Ishikawa (cell line): Measurements from ENCODE around the gene GET4.

Experiments
- CEBPB ChIP-seq: IDR thresholded peaks from 2 replicates; pipeline ENCODE4 v1.6.1; 2012
- CREB1 ChIP-seq: IDR thresholded peaks from 2 replicates; pipeline ENCODE4 v1.6.1; 2012; ENCODE audit warnings: low read depth
- EGR1 ChIP-seq: IDR thresholded peaks from 2 replicates; pipeline ENCODE4 v1.6.1; 2012
- EP300 ChIP-seq: IDR thresholded peaks from 2 replicates; pipeline ENCODE4 v1.6.1; 2012; ENCODE audit warnings: borderline replicate concordance
- FOXM1 ChIP-seq: IDR thresholded peaks from 2 replicates; pipeline ENCODE4 v1.6.1; 2012; ENCODE audit warnings: low read depth, borderline replicate concordance
- RAD21 ChIP-seq: IDR thresholded peaks from 2 replicates; pipeline ENCODE4 v1.6.1; 2012; ENCODE audit warnings: low read depth
- TAF1 ChIP-seq: IDR thresholded peaks from 2 replicates; pipeline ENCODE4 v1.6.1; 2012; ENCODE audit warnings: low read depth, mild to moderate bottlenecking
- TCF12 ChIP-seq: IDR thresholded peaks from 2 replicates; pipeline ENCODE4 v1.6.1; 2012; ENCODE audit warnings: low read depth
- TEAD4 ChIP-seq: IDR thresholded peaks from 2 replicates; pipeline ENCODE4 v1.6.1; 2012
- YY1 ChIP-seq: IDR thresholded peaks from 2 replicates; pipeline ENCODE4 v1.6.1; 2012; ENCODE audit warnings: low read depth
- ZBTB7A ChIP-seq: IDR thresholded peaks from 2 replicates; pipeline ENCODE4 v1.6.1; 2012; ENCODE audit warnings: low read depth
- TF ChIP-seq, protein P1 (sequence below): IDR thresholded peaks from 2 replicates; pipeline ENCODE4 v1.6.1; 2012
- TF ChIP-seq, protein P2 (sequence below): IDR thresholded peaks from 2 replicates; pipeline ENCODE4 v1.6.1; 2012; ENCODE audit warnings: low read depth, mild to moderate bottlenecking
- TF ChIP-seq, protein P3 (sequence below): IDR thresholded peaks from 2 replicates; pipeline ENCODE4 v1.6.1; 2012

DNA sequence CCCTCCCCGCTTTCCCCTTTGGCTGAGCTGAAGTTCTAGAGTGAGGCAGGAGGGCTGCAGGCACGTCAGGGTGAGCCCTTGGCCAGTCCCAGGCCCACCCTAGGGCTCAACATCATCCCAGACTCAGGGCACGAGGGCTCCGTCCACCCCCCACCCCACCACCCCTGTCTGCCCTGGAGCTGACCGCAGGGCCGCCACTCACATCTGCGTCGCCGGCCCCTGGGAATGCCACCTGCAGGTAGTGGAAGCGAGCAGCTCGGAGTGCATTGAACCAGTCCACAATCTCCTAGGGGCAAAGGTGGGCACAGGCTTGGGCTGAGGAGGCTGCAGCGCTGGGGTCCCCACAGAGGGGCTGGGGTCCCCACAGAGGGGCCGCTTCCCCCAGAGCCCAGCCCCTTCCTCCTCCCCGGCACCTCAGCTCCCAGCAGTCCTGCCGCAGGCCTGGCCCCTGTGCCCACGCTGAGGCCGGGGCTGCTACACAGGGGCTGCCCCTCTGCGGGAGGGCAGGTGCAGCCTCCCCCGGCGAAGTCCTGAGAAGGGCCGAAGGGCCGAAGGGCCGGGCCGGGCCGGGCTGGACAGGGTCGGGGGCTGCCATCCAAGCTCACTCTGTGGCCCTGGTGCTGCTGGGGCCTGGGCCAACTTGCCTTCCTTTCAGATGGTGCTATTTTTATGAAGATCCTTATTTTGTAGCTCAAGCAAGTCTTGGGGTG is 24.1 kb downstream of the GET4 start:
- no peak for TF ChIP-seq TAF1
- no peak for TF ChIP-seq TCF12
- no peak for TF ChIP-seq EGR1
- TF ChIP-seq, protein P1, sequence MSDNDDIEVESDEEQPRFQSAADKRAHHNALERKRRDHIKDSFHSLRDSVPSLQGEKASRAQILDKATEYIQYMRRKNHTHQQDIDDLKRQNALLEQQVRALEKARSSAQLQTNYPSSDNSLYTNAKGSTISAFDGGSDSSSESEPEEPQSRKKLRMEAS: no peak
- TF ChIP-seq EP300: no peak
- TF ChIP-seq YY1: no peak
- TF ChIP-seq CREB1: no peak
- TF ChIP-seq RAD21: no peak
- no peak for TF ChIP-seq FOXM1
- no peak for TF ChIP-seq CEBPB
- TF ChIP-seq, protein P2, sequence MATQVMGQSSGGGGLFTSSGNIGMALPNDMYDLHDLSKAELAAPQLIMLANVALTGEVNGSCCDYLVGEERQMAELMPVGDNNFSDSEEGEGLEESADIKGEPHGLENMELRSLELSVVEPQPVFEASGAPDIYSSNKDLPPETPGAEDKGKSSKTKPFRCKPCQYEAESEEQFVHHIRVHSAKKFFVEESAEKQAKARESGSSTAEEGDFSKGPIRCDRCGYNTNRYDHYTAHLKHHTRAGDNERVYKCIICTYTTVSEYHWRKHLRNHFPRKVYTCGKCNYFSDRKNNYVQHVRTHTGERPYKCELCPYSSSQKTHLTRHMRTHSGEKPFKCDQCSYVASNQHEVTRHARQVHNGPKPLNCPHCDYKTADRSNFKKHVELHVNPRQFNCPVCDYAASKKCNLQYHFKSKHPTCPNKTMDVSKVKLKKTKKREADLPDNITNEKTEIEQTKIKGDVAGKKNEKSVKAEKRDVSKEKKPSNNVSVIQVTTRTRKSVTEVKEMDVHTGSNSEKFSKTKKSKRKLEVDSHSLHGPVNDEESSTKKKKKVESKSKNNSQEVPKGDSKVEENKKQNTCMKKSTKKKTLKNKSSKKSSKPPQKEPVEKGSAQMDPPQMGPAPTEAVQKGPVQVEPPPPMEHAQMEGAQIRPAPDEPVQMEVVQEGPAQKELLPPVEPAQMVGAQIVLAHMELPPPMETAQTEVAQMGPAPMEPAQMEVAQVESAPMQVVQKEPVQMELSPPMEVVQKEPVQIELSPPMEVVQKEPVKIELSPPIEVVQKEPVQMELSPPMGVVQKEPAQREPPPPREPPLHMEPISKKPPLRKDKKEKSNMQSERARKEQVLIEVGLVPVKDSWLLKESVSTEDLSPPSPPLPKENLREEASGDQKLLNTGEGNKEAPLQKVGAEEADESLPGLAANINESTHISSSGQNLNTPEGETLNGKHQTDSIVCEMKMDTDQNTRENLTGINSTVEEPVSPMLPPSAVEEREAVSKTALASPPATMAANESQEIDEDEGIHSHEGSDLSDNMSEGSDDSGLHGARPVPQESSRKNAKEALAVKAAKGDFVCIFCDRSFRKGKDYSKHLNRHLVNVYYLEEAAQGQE: no peak
- TF ChIP-seq TEAD4: no peak
- TF ChIP-seq, protein P3, sequence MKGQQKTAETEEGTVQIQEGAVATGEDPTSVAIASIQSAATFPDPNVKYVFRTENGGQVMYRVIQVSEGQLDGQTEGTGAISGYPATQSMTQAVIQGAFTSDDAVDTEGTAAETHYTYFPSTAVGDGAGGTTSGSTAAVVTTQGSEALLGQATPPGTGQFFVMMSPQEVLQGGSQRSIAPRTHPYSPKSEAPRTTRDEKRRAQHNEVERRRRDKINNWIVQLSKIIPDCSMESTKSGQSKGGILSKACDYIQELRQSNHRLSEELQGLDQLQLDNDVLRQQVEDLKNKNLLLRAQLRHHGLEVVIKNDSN: no peak
- TF ChIP-seq ZBTB7A: no peak
